Thyroid gland (tissue), 4 donors: ENCODE measurements around the gene SUCLG1.

ENCODE experiments used
- CTCF ChIP-seq, 6 experiments: fragments of 200-600 bp in 3 of 6; fragments of 450-650 bp in 3 of 6; sonication (generic) in 3 of 6; IDR thresholded peaks; one replicate each; pipeline ENCODE4 v1.5.1; 2016 to 2019; ENCODE audit warnings: antibody characterized with exemption in 6 of 6, mild to moderate bottlenecking in 2 of 6, inconsistent platforms in 1 of 6, moderate library complexity in 1 of 6
- POLR2A ChIP-seq, 2 donors: fragments of 450-650 bp; IDR thresholded peaks; one replicate each; pipeline ENCODE4 v1.6.1; 2017; ENCODE audit warnings: antibody characterized with exemption in 2 of 2, mild to moderate bottlenecking in 2 of 2, moderate library complexity in 1 of 2

GRCh38 chr2:84497285-84497684, 38.2 kb upstream of the SUCLG1 start:
- TF ChIP-seq CTCF (IDR thresholded peaks at IDR 0.05): no peak
- no peak for TF ChIP-seq POLR2A (IDR thresholded peaks at IDR 0.05)
